ENCODE results near the gene DYSF. TPM values are rescaled to one million over a fixed set of nuclear protein-coding genes. Genes with fewer than 3 reads are reported as not detected.

Gene DYSF
- total RNA-seq, 8 experiments from 2014 or later: 0.33 to 14.7 (median 0.83) TPM

GRCh38 chr2:71693286-71694270 is 240.2 kb downstream of the DYSF start:
- H3K4me1 ChIP-seq (replicated peaks in 1 of 2): peaks cover 8 to 11% of the 10 kb centered on the region in 2 donors
- ATAC-seq (replicated peaks in 6 of 8): peak in 3 of 8 experiments; percentile 26 to 34 (median 32)
- in situ Hi-C loops (cut with MboI; ENCODE audit: low pct_unique_long_range_greater_than_20kb in 2 of 9, low sequenced_read_pairs in 9 of 9, unreplicated experiment in 9 of 9): no loop called here
- no peak overlapping the region for H3K4me3 ChIP-seq
- 48 to 89% (median 80%) methylated on average over 1 to 7 of the region's 19 CpGs; no CpG with 5 or more reads in 3 of the 10 experiments for WGBS, 10 experiments
- H3K27ac ChIP-seq: no peak overlapping the region

GRCh38 chr2:71694501-71695234 is 241.3 kb downstream of the DYSF start:
- peak in 1 of 8 experiments; percentile 6 for ATAC-seq (replicated peaks in 6 of 8)
- no peak overlapping the region for H3K4me3 ChIP-seq
- in situ Hi-C loops (cut with MboI; ENCODE audit: low pct_unique_long_range_greater_than_20kb in 2 of 9, low sequenced_read_pairs in 9 of 9, unreplicated experiment in 9 of 9): no loop called here
- 20 to 82% (median 69%) methylated on average over 1 to 12 of the region's 14 CpGs; no CpG with 5 or more reads in 2 of the 10 experiments for WGBS, 10 experiments
- peaks cover 17 to 18% of the 10 kb centered on the region in 2 donors for H3K4me1 ChIP-seq (replicated peaks in 1 of 2)
- H3K27ac ChIP-seq: no peak overlapping the region

DNA sequence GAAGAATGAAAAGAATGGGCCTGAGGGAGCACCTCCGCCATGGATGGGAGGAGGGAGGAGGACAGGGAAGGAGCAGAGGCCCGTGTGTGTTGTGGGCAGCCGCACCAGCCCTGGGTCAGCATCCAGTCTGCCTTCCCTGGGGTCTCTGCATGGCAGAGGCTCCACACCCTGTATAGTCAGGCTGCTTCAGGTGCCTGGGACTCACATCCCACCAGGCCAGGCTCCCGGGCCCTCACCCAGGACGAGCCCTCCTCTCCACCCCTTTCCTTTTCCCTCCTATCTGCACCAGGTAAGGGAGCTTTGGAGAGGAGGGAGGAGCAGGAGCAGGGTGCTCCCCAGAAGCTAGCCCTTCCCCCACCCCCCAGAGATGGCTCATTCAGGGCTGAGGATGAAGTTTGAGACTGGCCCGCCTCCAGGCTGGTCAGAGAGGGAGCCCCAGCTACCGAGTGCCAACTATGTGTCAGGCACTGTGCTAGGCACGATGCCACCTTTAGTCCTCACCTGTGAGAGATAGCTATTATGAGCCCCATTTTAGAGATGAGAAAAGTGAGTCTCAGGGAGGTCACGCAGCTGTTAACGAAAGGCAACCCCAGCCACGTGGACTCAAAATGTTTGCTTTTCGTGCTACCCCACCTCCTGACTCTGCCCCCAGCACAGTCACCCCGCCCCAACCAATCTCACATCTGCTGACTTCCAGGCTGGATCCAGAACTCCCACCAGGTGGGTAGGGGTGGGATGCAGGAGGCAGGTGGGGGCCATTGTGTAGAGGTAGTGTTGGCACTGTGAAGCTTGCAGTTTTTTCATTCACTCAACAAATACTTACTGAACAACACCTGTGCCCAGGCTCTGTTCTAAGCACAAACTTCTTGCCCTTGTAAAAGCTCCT is 242.1 kb downstream of the DYSF start:
- ATAC-seq (replicated peaks in 6 of 8): no peak
- in situ Hi-C loops (cut with MboI; ENCODE audit: low pct_unique_long_range_greater_than_20kb in 2 of 9, low sequenced_read_pairs in 9 of 9, unreplicated experiment in 9 of 9): no loop called here

GRCh38 chr2:71696381-71696780 is 243.0 kb downstream of the DYSF start:
- Histone ChIP-seq H3K4me1 (replicated peaks in 1 of 2) (peaks cover 34 to 35% of the 10 kb centered on the region in 2 donors), H3K27ac (no peak overlapping the region), H3K4me3 (no peak overlapping the region)
- in situ Hi-C loops (cut with MboI; ENCODE audit: low pct_unique_long_range_greater_than_20kb in 2 of 9, low sequenced_read_pairs in 9 of 9, unreplicated experiment in 9 of 9): no loop called here
- WGBS, 10 experiments: 54 to 84% (median 67%) methylated on average over 1 to 6 of the region's 8 CpGs; no CpG with 5 or more reads in 5 of the 10 experiments
- no peak for ATAC-seq (replicated peaks in 6 of 8)

More for the DNA sequence above, 242.1 kb downstream of the DYSF start:
- Histone ChIP-seq H3K27ac (no peak overlapping the region), H3K4me3 (no peak overlapping the region), H3K4me1 (replicated peaks in 1 of 2) (peaks cover 25 to 26% of the 10 kb centered on the region in 2 donors)
- 87 to 100% methylated on average over 1 to 7 of the region's 13 CpGs; no CpG with 5 or more reads in 8 of the 10 experiments for WGBS, 10 experiments

DNA sequence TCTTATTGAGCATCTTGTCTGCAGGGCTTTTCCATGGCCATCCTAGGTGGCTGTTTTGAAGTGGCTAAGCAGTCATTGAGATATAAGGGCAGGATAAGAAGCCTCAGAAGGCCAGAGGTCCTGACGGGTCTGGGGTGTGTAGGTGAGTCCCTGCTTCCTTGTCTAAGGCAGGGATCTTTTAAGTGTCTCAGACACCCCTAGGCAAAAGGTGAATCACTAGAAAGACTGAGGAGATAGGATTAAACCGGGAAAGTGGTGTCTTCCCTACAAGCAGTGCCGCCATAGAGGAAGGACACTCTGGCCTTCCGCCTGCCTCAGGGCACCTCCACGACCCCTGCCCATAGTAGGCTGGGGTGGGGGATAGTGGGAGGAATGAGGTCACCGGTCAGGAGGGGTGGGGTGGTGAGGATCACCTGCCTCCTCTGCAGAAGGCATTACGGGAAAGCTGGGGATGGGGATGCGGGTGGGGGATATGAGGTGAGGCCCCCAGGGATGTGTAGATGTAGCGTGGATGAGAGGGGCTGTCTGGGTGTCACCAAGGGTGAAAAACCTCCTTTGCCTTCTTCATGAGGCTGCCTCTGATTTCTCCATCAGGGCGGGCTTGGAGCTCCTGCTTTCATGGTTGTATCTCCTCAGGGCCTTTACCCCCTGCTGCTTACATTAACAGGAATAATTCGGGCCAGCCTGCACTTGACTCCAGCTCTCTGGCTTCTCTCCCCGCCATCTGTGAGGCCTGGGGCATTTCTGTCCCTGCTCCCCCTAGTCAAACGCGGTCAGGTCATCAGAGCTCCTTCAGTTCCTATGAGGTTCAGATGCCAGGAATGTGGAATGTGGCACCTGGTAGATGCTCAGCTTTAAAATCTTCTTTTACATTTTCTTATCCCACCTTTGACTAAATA is 244.0 kb downstream of the DYSF start:
- no peak overlapping the region for H3K4me3 ChIP-seq
- ATAC-seq (replicated peaks in 6 of 8): peak in 1 of 8 experiments; percentile 63
- H3K27ac ChIP-seq: no peak overlapping the region
- peaks cover 29 to 39% of the 10 kb centered on the region in 2 donors for H3K4me1 ChIP-seq (replicated peaks in 1 of 2)
- in situ Hi-C loops (cut with MboI; ENCODE audit: low pct_unique_long_range_greater_than_20kb in 2 of 9, low sequenced_read_pairs in 9 of 9, unreplicated experiment in 9 of 9): no loop called here
- 56 to 87% (median 80%) methylated on average over 1 to 6 of the region's 14 CpGs; no CpG with 5 or more reads in 3 of the 10 experiments for WGBS, 10 experiments

GRCh38 chr2:71699428-71699827 is 246.1 kb downstream of the DYSF start:
- in situ Hi-C loops (cut with MboI; ENCODE audit: low pct_unique_long_range_greater_than_20kb in 2 of 9, low sequenced_read_pairs in 9 of 9, unreplicated experiment in 9 of 9): no loop called here
- no peak overlapping the region for H3K4me3 ChIP-seq
- no peak overlapping the region for H3K27ac ChIP-seq
- peaks cover 32 to 39% of the 10 kb centered on the region in 2 donors for H3K4me1 ChIP-seq (replicated peaks in 1 of 2)
- ATAC-seq (replicated peaks in 6 of 8): no peak
- 60 to 100% (median 84%) methylated on average over 1 to 6 of the region's 6 CpGs; no CpG with 5 or more reads in 7 of the 10 experiments for WGBS, 10 experiments

- H3K4me3 ChIP-seq: no peak overlapping the region
- H3K27ac ChIP-seq: peak overlapping the region in 1 of 2 donors; percentile 62
- H3K4me1 ChIP-seq (replicated peaks in 1 of 2): peaks cover 34 to 38% of the 10 kb centered on the region in 2 donors
- peak in 4 of 8 experiments; percentile 9 to 68 (median 50) for ATAC-seq (replicated peaks in 6 of 8)
- in situ Hi-C loops (cut with MboI; ENCODE audit: low pct_unique_long_range_greater_than_20kb in 2 of 9, low sequenced_read_pairs in 9 of 9, unreplicated experiment in 9 of 9): no loop called here
- WGBS, 10 experiments: 73 to 100% (median 91%) methylated on average over 1 to 3 of the region's 11 CpGs; no CpG with 5 or more reads in 6 of the 10 experiments
These were observed 246.8 kb downstream of the DYSF start for GRCh38 chr2:71700041-71700657.

- 53 to 100% (median 71%) methylated on average over 1 to 7 of the region's 21 CpGs; no CpG with 5 or more reads in 5 of the 10 experiments for WGBS, 10 experiments
- H3K27ac ChIP-seq: peak overlapping the region; percentile 9 to 62
- ATAC-seq (replicated peaks in 6 of 8): peak in 6 of 8 experiments; percentile 17 to 91 (median 86)
- H3K4me1 ChIP-seq (replicated peaks in 1 of 2): peaks cover 34 to 38% of the 10 kb centered on the region in 2 donors
- in situ Hi-C loops (cut with MboI; ENCODE audit: low pct_unique_long_range_greater_than_20kb in 2 of 9, low sequenced_read_pairs in 9 of 9, unreplicated experiment in 9 of 9): no loop called here
- H3K4me3 ChIP-seq: no peak overlapping the region
These were observed 247.5 kb downstream of the DYSF start for GRCh38 chr2:71700658-71701397.

DNA sequence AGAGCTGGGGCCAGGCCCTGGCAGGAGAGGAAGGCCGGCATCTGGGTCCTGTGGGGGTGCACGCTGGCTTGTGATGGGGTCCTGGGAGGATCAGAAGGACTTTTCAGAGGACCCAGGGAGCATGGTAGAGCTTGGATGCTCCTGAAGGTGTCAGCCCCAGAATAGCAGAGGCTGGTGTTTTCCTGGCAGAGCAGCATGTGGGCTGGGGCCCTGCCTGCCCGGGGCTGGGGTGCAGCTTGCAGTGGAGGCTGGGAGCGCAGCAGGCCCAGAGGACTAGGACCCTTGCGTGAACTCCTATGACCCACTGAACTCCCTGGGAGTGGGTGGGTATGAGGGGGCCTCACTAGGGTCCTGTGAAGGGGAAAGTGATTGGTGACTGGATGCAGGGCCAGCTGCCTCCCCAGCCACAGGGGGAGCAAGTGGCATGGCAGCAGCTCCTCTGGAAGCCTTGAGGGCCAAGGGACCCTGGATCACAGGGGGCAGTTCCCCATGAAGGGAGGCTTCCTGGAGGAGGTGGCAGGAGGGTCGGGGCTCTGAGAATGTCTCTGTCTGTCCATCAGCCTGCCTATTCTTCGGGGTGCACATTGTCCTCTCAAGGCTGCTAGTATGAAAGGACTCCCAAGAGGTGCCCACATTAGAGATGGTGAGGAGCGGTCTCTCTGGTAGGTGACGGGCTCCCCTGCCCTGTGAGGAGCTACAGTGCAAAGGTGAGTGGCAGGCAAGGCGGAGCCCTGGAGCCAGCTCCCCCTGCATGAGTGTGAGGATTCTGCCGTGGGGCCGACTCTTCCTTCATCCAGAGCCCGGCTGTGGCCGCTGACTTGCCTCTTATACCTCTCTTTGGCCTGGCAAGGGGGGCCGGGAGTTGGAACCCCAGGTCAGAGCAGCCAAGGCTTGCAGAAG is 249.0 kb downstream of the DYSF start:
- 0 to 100% (median 65%) methylated on average over 1 to 9 of the region's 15 CpGs; no CpG with 5 or more reads in 1 of the 10 experiments for WGBS, 10 experiments
- peaks cover 34 to 42% of the 10 kb centered on the region in 2 donors for H3K4me1 ChIP-seq (replicated peaks in 1 of 2)
- no peak overlapping the region for H3K4me3 ChIP-seq
- H3K27ac ChIP-seq: no peak overlapping the region
- in situ Hi-C loops (cut with MboI; ENCODE audit: low pct_unique_long_range_greater_than_20kb in 2 of 9, low sequenced_read_pairs in 9 of 9, unreplicated experiment in 9 of 9): no loop called here
- no peak for ATAC-seq (replicated peaks in 6 of 8)

Data from motor neuron (in vitro differentiated cells).